ENCODE measurements around the gene TRIM29.
"Not testable (repeated sequence)": the region's sequence is repeated elsewhere in the genome, so short reads cannot be mapped to it uniquely, and the experiment has no call there.

Gene TRIM29, protein sequence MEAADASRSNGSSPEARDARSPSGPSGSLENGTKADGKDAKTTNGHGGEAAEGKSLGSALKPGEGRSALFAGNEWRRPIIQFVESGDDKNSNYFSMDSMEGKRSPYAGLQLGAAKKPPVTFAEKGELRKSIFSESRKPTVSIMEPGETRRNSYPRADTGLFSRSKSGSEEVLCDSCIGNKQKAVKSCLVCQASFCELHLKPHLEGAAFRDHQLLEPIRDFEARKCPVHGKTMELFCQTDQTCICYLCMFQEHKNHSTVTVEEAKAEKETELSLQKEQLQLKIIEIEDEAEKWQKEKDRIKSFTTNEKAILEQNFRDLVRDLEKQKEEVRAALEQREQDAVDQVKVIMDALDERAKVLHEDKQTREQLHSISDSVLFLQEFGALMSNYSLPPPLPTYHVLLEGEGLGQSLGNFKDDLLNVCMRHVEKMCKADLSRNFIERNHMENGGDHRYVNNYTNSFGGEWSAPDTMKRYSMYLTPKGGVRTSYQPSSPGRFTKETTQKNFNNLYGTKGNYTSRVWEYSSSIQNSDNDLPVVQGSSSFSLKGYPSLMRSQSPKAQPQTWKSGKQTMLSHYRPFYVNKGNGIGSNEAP

DNA sequence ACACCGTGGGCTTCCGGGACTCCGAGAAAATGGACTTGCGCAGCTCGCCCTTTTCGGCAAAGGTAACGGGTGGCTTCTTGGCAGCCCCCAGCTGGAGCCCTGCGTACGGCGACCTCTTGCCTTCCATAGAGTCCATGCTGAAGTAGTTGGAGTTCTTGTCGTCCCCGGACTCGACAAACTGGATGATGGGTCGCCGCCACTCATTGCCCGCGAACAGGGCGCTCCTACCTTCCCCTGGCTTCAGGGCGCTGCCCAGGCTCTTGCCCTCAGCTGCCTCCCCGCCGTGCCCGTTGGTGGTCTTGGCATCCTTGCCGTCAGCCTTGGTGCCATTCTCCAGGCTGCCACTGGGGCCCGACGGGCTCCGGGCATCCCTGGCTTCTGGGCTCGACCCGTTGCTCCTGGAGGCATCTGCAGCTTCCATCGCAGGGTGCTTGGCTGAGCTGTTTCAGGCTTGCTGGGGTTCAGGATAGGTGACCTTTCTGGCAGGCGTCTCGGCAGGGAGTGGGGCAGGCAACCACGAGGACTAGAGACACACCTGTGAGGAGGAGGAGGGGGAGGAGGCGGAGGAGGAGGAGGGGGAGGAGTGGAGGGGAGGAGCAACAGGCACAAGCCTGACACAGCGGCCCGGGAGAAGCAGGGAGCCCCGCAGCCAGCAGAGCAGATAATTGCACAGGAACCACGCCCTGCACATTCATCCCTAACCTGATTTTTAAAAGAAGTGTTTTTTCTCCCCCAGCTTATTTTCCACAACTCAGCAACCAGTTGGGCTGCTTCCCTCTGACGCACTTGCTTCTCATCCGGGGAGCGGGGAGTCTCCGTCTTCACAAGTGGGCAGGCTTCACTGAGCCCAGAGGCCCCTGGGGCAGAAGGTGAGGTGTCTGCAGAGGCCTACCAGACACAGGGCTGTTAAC lies at the start of gene TRIM29:
Gene TRIM29, minus strand, starts transcription at position 503 of the 911 bp plus-strand sequence. Its CDS starts 82 bp downstream, at position 421.
- DNase-seq: peak; percentile 86

DNA sequence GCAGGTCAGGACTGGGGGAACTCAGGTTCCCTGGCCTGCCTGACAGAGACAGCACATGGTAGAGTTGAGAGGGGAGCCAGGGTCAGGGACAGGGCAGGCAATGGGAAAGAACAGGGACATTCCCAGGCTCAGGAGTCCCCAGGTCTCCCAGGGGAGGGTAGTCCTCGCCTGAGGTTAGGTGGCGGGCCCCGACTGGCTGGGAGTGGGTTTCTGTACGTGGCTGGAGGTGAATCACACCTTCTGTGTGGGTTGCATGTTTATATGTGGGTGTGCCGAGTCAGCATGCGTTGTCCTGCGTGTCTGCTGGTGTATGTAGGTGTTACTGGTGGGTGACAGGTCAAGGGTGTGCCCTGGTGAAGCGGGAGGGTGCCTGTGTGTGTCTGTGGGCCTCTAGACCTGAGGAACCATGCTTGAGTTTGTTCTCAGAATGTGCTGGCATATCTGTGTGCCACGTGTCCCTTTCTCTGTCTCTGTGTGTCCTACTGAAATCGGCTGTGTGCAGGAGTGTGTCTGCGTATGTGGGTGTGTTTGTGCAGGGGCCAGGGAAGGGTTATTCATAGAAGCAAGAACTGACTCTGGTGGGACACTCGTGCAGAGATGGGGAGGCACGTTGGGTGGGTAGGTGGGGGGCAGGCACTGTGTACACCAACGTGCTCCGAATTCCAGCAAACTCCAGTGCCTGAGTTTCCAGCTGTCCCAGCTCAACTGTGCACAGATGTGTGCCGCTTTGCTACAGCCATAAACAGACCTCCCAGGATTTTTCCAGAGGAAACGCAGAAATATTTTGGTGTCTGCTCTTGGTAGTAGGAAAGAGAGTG lies 49.1 kb upstream of the TRIM29 start:
- DNase-seq: no peak

DNA sequence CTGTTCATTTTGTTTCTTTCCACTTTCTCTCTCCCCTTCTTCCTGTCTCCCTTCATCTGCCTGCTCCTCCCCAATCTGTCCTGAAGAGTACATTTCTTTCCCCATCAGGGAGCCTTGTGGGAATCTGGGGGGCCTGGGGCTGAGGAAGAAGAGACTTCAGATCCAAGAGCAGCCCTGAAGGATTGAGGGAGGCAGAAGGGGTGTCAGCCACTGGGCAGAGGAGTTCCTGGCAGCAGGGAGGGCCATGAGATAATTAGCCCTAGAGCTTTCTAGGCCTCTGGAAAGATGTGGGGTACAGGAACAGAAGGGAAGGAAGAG lies 48.5 kb upstream of the TRIM29 start:
- no peak for DNase-seq

DNA sequence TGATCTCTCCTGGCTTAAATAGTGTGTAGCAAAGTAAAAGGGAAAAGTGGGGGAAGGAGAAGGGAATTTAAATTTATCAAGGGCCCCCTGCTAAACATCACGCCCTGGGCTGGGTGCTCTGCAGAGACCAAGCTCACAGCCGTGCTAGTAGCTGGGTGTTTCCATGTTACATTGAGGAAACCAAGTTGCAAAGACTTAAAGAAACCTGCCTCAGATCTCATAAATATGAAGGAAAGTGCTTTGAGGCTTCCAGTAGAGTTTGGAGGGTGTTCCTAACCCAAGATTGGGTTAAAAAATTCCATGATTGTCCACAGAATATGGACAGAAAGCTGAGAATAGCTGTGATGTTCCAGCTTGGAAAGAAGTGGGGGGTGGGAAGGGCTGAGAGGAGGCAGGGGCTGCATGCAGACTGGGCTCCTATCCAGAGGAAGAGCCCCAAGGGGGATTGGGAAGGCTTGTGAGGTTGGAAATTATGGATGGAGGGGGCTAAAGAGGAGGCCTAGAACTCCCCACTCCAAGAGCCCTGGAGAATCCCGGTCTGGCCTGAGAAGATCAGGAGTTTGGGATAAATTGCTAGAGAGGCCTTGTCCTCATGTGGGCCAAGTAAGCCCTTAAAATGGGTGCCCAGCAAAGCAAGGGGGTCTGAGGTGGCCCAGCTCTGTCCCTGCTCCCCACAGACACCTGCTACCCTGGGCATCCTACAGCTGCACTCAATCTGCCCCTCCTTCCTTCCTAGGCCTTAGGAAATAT lies 48.0 kb upstream of the TRIM29 start:
- DNase-seq: no peak

DNA sequence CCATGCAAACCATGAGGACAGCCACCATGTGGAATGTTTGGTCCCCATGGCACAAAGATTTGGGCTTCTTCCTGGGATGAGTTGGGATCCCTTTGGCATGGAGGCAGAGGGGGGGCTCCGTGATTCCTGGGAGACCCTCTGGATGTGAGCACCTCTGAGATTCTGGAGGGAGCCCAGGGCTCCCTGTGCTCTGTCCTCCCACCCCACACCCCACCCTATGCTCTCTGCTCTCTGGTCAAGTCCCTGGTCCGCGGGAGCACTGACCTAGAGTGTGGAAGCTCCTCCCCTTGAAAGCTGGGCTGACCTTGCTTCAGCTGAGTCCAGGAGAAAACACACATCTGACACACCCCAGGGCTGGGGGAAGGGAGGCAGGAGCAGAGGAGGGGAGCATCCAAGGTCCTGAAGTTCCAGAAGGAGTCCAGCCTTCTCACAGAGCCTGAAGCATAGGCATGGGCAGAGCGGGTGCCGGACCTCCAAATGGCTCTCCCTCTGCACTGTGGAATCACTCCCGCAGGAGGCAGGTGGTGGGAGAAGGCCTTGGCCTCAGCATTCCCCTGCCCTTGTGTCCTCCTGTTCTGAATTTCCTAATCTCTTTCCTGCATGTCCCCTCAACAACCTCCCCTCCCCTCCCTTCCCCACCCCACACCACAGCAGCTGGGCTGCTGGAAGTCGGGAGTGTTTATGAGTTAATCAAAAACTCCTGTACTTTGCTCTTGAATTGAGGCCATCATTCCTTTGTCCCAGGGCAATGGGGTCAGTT lies 47.2 kb upstream of the TRIM29 start:
- no peak for DNase-seq

DNA sequence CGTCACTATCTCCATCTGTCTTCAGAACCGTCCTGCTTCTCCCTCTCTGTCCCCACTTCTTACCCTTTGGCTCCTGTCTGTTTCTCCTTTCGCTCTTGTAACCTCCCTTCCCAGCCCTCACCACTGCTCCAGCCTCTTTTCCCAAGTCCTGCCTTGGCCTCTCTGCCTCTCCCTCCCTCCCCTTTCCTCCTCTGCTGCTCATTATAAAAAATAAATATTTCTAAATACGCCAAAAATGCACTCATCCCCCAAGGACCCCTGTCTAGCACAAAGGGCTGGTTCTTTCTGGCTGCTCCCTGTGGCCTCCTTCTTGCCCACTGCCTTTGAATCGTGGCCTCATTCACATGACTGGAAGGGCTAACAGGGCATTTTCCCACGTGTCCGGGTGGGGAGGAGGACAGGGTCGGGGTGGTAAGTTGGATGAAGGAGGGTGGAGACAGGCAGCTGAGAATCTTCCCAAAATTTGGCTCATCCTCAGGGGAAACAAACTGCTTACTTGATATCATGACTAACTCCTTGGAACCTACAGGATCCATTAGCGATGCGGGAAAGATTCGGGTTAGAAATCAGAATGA lies 46.5 kb upstream of the TRIM29 start:
- DNase-seq: no peak

DNA sequence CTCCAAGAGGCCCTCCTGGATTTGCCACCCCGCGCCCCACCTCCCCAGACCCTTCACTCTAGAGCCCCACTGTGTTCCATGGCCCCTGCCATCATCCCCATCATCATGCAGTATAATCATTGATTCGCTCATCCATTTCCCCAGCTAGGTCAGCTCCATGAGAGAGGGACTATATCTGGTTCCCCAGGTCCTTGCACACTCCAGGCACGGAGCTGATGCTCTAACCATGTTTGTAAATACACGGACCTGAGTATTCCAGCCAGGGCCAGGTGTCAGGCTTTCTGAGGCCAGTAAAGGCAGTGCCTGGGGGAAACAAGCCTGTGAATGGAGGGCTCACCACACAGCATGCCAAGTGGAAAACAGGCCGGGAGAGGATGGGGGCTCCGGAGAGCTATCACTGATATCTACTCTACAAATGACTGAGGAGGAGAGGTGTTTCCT lies 45.8 kb upstream of the TRIM29 start:
- DNase-seq: no peak

DNA sequence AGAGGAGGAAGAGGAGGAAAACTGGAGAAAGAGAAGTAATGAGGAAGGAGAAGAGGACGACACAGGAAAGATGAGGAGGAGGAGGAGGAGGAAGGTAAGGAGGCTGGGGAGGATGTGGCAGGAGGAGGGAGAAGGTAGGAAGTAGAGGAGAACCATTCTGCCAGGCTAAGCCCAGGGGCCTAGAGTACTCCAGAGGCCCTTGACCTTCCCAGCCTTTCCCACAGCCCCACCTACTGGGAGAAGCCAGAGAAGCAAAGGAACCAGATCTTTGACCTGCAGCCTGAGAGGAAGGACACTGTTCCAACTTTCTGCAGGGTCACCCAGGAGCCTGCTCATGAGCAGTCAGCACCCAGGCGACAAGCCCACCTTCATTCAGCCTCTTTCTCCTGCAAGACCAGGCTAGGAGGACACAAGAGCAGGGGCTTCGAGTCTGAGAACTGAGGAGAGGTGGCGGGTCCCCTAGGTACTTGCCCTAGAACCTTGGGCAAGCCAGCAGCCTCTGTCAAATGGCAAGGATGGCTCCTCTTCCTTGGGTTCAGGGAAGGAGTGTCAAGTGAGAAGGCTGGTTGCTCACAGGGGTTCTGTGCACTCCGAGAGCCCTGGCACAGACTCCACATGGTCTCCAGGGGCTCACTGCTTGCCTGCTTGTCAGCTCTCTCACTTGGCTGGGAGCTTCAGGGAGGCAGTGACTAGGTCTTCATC lies 45.0 kb upstream of the TRIM29 start:
- peak; percentile 80 for DNase-seq

DNA sequence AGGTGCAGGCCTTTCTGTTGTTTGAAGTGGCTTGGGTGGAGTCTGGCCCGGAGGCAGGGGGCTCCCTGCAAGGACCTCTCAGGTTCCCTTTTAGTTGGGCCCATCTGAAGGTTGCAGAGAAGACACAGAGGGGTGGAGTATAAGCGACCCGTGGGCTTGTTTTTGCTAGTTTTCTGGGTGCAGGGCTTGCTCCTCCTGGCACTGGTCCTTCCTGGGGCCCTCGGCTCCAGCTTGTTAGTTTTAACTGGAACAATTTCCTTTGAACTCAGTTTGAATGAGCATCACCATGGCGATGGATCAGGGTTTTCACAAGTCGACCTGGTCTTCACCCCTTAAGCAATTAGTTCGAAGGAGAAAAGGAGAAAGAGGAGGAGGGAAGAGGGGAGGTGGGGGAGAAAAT lies 44.5 kb upstream of the TRIM29 start:
- DNase-seq: no peak

DNA sequence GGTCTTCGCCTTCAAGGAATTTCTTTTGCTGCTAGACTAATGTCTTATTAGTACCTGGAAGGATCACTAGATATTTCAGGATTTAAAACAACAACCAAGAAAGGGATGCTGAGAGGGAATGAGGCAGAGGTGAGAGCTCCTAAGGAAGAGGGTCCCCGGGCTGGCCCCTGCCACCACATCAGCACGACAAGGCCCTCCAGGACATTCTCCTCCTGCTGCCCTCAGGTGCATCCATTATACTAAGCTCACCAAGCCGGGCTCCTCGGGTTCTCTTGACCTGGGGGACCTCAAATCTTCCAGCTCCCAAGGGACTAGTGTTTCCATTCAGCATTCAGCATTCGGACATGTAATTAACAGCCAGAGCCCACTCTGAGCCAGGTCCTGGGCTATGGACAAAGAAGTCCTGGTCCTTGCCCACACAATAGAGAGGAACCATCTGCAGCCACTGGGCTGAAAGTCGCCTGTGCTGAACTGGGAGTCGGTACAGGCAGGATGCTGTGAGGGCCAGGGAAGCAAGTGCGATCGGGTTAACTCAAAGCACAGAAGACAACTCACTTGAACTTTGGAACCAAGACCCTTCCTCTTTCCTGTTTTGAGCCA lies 43.6 kb upstream of the TRIM29 start:
- no peak for DNase-seq

DNA sequence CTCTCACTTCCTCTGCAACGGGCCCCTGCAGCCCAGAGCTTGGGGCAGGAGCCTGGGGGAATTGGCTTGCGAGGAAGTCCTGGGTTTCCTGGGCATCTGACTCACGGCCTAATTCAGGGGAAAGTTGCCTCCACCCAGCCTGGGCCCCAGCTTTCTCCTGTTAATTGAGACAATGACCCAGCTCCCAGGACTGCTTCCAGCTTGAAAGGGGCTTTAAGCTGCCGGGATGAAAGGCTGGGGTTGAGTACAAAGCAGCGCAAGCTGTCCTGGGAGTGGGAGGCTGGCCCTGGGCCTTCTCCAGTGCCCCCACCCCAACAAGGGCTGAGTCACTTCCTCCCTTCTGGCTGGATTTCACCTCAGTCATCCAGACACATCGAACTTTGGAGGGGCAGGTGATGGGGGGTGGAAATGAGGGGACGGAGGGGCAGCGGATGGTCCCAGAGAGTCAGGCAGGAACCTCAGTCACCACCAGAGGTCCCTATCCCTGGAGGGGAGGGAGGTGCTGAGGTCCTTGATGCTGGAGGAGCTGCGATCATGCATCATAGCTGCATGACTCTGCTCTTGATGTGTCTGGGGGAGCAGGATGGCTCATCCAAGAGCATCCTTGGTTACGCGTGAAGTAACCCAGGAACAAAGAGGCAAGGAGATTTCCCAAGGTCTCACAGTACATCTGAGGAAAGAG lies 42.8 kb upstream of the TRIM29 start:
- no peak for DNase-seq

DNA sequence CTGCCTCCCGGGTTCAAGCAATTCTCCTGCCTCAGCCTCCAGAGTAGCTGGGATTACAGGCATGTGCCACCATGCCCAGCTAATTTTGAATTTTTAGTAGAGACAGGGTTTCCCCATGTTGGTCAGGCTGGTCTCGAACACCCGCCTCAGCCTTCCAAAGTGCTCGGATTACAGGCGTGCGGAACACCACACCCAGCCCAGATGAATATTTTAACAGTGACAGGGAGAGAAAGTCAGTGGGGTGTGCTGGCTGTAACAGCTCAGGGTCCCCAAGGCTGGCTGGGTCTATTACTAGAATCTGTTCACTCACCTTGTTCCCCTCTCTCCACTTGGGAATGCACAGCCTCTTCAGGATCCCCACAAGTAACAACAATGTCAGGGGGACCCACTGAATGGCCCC lies 42.1 kb upstream of the TRIM29 start:
- DNase-seq: not testable (repeated sequence)

DNA sequence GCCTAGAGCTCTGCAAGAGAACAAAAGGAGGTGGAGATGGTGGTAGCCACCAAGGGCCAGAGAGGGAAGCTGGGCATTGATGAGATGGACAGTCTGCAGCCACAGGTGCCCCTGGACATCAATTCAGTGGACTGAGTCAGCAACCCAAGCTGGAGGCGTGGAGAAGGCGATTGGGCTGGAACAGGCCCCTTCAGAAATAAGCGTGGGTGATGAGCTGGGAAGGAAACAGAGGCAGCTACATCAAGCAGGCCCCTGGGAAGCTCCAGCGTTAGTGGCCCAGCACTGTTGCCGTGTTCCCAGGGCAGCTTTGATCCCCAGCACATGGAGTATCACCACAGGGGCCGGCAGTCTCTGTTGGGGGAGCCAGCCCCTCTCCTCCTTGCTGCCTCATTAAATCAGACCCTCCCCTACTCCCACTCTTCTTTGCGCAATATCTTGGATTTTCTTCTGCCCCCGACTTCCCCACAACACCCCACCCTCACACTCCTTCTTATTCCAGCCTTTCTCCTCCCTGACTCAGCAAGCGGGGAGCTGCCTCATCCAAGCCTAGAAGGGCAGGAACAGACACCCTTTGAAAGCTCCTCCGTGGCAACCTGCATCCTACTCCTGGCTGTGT lies 41.3 kb upstream of the TRIM29 start:
- DNase-seq: no peak

DNA sequence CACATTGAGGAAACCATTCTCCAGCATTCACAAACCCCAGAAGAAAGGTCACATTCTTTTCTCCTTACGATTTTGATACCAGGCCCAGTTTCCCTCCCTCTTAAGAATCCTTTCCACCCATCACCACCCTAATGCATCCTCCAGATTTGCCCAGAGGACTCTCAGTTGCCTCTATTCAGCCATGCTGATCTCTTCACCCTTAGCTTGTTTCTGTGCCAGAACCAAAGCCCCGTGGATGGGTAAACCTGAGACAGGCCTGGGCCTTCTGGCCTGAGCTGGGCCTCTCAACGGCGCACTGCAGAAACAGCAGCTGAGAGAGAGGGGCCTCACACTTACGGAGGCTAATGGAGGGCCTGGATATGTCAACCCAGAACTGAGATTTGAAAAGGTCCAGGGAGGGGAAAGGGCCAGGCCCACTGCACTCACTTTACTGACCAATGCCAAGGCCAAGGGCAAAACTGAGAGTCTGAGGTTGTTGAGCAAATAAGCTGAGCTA lies 40.7 kb upstream of the TRIM29 start:
- DNase-seq: no peak

DNA sequence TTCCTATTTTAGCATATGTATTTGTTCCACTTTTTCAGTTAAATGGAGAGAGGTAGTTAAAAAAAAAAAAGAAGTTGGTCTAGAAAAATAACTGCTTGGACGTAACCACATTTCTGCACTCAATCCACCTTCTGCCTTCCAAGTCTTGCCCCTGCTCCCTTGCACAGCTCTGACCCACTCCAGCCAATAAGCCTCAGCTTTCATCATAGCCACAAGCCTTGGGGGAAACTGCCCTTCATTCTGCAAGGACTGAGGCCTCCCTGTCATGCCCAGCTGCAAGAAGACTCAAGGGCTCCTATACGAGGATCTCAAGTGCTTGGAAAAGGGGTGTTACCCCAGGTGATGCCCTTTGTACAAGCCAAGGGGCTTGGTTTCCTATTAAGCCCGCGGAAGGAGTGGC lies 37.0 kb upstream of the TRIM29 start:
- DNase-seq: no peak

DNA sequence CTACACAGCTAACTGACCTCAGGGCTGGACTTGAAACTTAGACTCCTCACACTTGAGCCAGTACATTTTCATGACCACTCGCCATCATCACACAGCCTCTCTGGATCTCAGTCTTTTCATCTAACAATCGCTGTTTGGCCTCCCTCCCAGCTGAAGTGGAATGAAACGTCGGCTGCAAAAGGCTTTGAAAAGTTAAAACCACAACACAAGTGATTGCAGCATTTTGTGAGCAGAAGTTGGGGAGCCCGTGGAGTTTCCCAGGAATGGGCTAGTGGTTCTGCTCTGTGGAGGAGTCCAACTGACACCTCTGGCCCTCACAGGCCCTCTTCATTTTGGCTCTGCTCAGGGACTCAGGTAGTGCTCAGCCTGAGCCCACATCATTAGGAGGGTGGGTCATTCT lies 35.9 kb upstream of the TRIM29 start:
- DNase-seq: no peak

DNA sequence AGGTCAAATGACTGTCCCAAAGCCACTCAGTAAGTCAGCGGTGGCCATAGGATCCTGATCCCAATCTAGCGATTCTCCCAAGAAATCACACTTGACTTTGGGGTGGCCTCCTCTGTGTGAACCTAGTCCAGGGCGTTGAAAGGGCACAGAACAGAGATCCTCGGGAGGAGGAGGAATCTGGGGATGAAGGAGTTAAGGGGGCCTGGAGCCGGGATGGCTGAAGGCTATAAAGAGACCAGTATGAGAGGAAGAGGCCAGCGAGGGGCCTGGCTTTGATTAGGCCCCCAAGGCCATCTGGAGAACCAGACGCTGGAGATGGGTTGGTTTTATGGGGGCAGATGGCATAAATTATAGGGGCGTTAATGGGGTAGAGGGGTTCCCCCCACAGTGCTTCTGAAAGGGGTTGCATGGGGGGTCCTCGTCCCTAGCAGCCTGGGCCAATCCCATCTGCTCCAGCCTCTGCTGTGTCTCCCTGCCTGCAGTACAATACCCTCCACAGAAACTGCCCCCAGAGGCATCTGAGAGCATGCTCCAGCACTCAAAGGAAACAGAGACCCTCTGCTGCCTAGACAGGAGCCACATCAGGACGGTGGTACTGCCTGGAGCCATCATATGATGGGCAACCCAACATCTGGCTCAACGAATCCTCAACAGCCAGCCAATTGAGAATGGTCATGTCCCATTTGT lies 35.2 kb upstream of the TRIM29 start:
- no peak for DNase-seq

Data from DMS53 (cell line).